GM19351 (cell line): ENCODE data around the gene LAMA5.
"Not testable (repeated sequence)": the region's sequence is repeated elsewhere in the genome, so short reads cannot be mapped to it uniquely, and the experiment has no call there.

Source experiments
- ATAC-seq: cut with Tn5 transposase; IDR thresholded peaks from one replicate; pipeline ENCODE4 v1.9.1; 2021; ENCODE audit warnings: mild to moderate bottlenecking, moderate library complexity; ENCODE audit not compliant: unreplicated experiment

The LAMA5 gene

DNA sequence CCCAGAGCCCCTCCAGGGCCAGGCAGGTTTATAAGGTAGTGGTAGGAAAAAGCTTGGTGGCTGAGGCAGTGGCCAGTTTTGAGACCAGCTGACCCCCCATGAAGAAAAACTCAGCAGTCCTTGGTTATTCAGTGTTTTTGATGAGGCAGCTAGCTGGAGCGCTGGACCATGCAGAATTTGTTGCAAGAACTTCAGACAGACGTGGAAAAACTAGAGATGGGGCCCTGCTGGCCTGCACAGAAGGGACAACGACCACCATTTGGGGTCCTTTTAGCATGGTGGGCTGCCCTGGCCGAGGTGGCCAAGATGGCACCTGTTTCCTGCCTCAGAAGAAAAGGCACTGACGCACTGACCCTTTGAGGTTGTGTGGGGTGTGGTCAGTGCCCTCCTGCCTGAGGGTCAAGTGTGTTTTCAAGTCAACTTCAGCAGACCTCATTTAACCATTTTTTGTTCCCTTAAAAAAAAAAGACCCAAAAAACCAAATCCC, 22.5 kb upstream of the LAMA5 start:
- no peak for ATAC-seq

GRCh38 chr20:62388839-62389600, 21.9 kb upstream of the LAMA5 start:
- no peak for ATAC-seq

GRCh38 chr20:62387933-62388635, 21.0 kb upstream of the LAMA5 start:
- no peak for ATAC-seq

DNA sequence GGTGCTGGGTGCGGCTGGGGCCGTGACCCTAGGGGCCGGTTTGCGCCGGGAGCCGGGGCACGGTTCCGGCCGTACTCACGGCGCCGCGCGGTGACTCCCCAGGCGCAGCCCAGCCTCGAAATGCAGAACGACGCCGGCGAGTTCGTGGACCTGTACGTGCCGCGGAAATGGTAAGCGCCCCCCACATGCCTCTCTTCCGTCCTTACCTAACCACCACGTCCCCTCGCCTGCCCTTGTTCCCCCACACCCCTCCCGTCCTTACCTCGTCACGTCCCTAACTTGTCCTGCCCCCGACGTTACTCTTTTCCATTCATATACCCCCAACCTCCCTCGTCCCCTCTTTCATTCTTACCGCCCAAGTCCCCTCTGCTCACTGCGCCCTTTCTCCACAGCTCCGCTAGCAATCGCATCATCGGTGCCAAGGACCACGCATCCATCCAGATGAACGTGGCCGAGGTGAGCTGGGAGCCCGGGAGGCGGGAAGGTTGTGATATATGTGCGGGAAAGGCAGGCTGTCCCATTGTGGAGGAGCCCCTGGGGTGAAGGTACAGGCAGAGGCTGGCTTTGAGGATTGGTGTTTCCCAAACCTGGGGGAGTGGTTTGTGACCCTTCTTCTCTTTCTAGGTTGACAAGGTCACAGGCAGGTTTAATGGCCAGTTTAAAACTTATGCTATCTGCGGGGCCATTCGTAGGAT, 20.3 kb upstream of the LAMA5 start:
- no peak for ATAC-seq

GRCh38 chr20:62386383-62387218, 19.5 kb upstream of the LAMA5 start, which contains the start of gene RPS21:
RPS21 (plus strand) TSS chr20:62387103; CDS start chr20:62387339, 236 bp downstream.
- peak; percentile 88 for ATAC-seq

GRCh38 chr20:62382306-62383198, 15.4 kb upstream of the LAMA5 start:
- ATAC-seq: peak; percentile 66

- no peak for ATAC-seq
Observed at GRCh38 chr20:62381842-62382241, 14.7 kb upstream of the LAMA5 start.

DNA sequence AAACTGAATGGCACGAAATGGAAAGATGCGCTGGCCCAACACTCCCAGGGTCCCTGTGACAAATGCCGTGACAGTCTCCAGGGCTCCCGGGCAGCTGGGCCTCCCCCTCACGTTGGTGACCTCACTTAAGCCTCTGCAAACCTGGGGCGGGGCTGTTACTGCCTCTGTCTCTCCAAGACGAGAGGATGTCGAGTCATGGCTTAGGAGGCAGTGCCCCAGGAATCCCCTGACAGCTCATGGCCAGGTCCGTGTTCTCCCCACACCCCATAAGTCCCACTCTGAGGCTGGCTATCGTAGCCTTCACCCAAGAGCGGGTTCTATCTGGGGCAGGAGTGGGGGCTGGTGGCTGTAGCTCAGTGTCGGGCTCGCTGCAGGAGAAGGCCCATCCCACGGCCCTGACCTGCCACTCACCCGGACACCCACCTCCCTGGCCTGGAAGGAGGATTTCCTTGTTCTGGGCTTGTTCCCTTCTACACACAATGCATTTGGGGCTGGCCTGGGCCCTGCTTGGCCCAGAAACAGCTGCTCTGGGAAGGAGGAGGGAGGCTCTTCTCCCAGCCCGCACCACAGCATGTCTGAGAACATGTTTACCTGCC, 14.2 kb upstream of the LAMA5 start:
- ATAC-seq: no peak

- no peak for ATAC-seq
Observed at GRCh38 chr20:62378215-62378614, 11.1 kb upstream of the LAMA5 start.

GRCh38 chr20:62377615-62378178, 10.6 kb upstream of the LAMA5 start:
- ATAC-seq: no peak

- ATAC-seq: no peak
Observed at GRCh38 chr20:62377064-62377461, 10.0 kb upstream of the LAMA5 start.

DNA sequence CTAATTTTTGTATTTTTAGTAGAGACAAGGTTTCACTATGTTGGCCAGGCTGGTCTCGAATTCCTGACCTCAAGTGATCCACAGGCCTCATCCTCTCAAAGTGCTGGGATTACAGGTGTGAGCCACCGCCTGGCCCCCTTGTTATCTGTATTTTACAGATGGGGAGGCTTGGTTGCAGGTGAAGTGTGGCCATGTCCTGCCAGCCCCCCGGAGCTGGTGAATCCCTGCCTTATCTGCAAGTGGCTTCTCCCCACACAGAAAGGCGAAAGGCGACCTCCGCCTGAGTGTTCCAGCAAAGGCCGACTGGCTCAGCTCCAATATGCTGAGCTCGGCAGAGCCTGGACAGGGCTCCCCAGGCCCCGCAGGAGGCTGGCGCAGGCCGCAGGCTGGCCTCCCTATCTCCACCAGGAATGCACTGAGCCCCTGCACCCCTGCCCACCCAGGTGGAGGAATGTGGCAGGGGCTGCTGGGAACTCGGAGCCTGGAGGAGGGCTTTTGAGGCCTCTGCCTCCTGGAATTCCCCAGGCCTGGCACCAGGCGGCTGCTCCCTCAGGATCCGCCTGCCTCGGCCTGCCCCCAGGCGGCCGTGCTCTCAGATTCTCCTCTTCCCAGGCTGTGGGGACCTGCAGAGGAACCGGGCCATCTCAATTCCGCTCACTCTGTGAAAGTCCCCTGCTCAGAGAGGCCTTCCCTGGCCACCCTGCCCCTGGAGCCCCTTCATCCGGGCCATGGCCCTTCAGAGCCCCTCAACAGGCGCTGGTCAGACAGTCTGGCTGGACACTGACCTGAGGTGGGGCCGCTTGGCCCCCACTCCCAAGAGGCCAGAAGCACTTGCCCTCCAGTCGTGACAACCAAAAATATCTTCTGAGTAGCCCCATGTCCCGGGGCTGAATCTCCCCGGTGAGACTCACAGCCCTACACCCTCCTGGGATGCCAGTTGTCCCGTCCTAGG, 9.3 kb upstream of the LAMA5 start:
- ATAC-seq: no peak

DNA sequence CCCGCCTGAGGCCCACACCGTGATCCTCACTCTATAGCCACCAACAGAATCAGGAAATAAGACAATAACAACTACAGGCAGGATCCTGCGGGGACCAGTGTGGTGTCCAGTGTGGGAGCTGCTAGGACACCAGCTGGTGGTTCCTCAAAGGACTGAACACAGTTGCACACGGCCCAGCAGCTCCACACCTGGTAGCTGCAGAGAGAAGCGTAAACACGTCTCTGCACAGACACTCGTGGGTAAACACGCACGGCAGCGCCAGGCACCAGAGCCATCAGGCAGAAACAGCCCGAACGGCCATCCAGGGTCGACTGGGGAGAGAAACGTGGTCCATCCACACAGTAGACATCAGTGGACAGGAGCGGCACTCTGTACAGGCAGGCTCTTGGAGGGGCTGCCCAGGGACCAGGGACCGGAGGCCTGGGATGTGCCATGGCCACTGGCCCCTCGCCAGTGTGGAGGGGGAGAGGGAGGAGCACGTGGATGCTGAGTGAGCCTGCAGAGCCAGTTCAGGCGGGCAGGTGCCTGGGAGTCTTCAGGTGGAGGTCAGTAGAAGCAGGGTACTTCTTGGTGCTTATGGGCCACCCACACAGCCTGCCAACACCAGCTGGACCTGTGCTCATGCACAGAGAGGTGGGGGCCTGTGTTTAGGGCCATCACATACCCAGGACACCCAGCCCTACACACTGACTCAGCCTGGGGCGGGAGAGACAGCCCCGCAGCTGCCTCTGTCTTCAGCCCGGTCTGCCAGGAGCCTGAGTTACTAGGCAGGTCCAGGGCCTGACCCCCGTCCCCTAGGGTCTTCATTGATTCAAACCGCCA, 7.4 kb upstream of the LAMA5 start:
- ATAC-seq: no peak

DNA sequence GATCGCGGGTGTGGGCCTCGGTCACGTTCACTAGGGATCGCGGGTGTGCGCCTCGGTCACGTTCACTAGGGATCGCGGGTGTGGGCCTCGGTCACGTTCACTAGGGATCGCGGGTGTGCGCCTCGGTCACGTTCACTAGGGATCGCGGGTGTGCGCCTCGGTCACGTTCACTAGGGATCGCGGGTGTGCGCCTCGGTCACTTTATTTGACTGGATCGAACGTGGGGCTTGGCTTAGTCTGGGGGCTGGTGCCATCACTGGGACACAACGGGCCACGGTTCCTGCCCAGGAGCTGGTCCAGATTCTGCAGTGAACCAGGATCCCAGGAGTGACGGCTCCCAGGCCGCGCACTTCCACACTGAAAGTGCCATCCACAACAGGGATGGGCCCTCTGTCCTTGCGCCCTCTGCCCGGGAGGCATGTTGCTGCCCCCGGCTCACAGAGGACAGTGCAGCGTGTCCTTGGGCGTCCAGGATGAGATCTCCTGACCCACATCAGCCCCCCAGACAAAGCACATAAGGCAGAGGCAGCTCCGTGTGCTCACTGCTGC, 6.6 kb upstream of the LAMA5 start:
- not testable (repeated sequence) for ATAC-seq

GRCh38 chr20:62372042-62372993, 5.2 kb upstream of the LAMA5 start:
- ATAC-seq: no peak
